H54 (cell line): ENCODE measurements around the gene EIF5AL1.
"Not testable (repeated sequence)": the region's sequence is repeated elsewhere in the genome, so short reads cannot be mapped to it uniquely, and the experiment has no call there.

Experiments used
- DNase-seq: peaks from one replicate; pipeline ENCODE4 v3.0.0; 2011; ENCODE audit warnings: low spot score, mixed read lengths; ENCODE audit not compliant: insufficient read length
- FAIRE-seq: peaks from 3 replicates; lab custom pipeline; 2011; peaks lifted over from hg19 to GRCh38; lab: Jason Lieb, UNC
- POLR2A ChIP-seq: IDR thresholded peaks from 2 replicates; pipeline ENCODE4 v1.6.1; 2011; ENCODE audit warnings: low read depth, mild to moderate bottlenecking, low read length

The EIF5AL1 gene

GRCh38 chr10:79523157-79523853 is 11.0 kb downstream of the EIF5AL1 start:
- not testable (repeated sequence) for FAIRE-seq, DNase-seq

- not testable (repeated sequence) for DNase-seq, FAIRE-seq
These were observed 12.8 kb downstream of the EIF5AL1 start for GRCh38 chr10:79525049-79525710.

- FAIRE-seq, DNase-seq: not testable (repeated sequence)
These were observed 15.9 kb downstream of the EIF5AL1 start for GRCh38 chr10:79528261-79528660.

- FAIRE-seq: not testable (repeated sequence)
These were observed 21.0 kb downstream of the EIF5AL1 start for GRCh38 chr10:79533142-79533902.

GRCh38 chr10:79533903-79534175 is 21.5 kb downstream of the EIF5AL1 start:
- FAIRE-seq, DNase-seq: not testable (repeated sequence)

More at GRCh38 chr10:79533142-79533902, 21.0 kb downstream of the EIF5AL1 start:
- not testable (repeated sequence) for DNase-seq

GRCh38 chr10:79538311-79538710 is 26.0 kb downstream of the EIF5AL1 start:
- DNase-seq, FAIRE-seq: not testable (repeated sequence)

GRCh38 chr10:79540930-79541329 is 28.6 kb downstream of the EIF5AL1 start:
- DNase-seq, FAIRE-seq: not testable (repeated sequence)

- no peak for FAIRE-seq
- no peak for DNase-seq
- no peak for TF ChIP-seq POLR2A
These were observed 30.3 kb downstream of the EIF5AL1 start for GRCh38 chr10:79542626-79543025.

- not testable (repeated sequence) for DNase-seq, FAIRE-seq
These were observed 32.1 kb downstream of the EIF5AL1 start for GRCh38 chr10:79544408-79544807.

- DNase-seq, FAIRE-seq: not testable (repeated sequence)
These were observed 32.8 kb downstream of the EIF5AL1 start for GRCh38 chr10:79544926-79545659.

GRCh38 chr10:79547128-79547527 is 34.8 kb downstream of the EIF5AL1 start:
- not testable (repeated sequence) for DNase-seq, FAIRE-seq

GRCh38 chr10:79547973-79548372 is 35.6 kb downstream of the EIF5AL1 start:
- DNase-seq (no peak), FAIRE-seq (no peak)
- no peak for TF ChIP-seq POLR2A

GRCh38 chr10:79552143-79552542 is 39.8 kb downstream of the EIF5AL1 start:
- FAIRE-seq: no peak
- no peak for DNase-seq
- no peak for TF ChIP-seq POLR2A
